ENCODE measurements around the gene SOX5. TPM values are rescaled to one million over a fixed set of nuclear protein-coding genes. Genes with fewer than 3 reads are reported as not detected.

Gene SOX5
- total and polyA plus RNA-seq, 12 donors: 0.17 to 4.3 (median 2.4) TPM

DNA sequence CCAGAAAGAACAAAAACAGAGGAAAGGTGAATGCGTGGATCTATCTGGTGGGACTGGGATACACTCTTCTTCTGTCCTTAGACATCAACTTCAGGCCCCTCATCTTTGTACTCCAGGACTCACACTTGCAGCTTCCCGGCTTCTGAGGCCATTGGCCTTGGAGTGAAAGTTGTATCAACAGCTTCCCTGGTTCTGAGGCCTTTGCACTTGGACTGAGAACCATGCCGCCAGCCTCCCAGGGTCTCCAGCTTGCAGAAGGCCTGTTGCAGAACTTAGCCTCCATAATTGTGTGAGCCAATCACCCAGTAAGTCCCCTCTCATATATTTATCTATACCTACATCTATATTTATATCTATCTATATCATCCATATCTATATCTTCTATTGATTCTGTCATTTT, 218.4 kb downstream of the SOX5 start:
- intact Hi-C loops (cut with DNase I): no loop called here
- WGBS, 2 donors: 89 to 93% methylated on average over 3 of the region's 3 CpGs
- ATAC-seq (no peak), DNase-seq (no peak)
- TF ChIP-seq, protein P1, sequence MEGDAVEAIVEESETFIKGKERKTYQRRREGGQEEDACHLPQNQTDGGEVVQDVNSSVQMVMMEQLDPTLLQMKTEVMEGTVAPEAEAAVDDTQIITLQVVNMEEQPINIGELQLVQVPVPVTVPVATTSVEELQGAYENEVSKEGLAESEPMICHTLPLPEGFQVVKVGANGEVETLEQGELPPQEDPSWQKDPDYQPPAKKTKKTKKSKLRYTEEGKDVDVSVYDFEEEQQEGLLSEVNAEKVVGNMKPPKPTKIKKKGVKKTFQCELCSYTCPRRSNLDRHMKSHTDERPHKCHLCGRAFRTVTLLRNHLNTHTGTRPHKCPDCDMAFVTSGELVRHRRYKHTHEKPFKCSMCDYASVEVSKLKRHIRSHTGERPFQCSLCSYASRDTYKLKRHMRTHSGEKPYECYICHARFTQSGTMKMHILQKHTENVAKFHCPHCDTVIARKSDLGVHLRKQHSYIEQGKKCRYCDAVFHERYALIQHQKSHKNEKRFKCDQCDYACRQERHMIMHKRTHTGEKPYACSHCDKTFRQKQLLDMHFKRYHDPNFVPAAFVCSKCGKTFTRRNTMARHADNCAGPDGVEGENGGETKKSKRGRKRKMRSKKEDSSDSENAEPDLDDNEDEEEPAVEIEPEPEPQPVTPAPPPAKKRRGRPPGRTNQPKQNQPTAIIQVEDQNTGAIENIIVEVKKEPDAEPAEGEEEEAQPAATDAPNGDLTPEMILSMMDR (IDR thresholded peaks at IDR 0.05): no peak
- H3K4me1 ChIP-seq: no peaks in the 10 kb centered on the region
- H3K27ac ChIP-seq: no peak overlapping the region
- no peaks in the 10 kb centered on the region for H3K27me3 ChIP-seq
- H3K36me3 ChIP-seq: peaks cover 0 to 4% (median 0%) of the 10 kb centered on the region in 9 donors
- no peaks in the 10 kb centered on the region for H3K9me3 ChIP-seq
- no peak overlapping the region for H3K4me3 ChIP-seq

DNA sequence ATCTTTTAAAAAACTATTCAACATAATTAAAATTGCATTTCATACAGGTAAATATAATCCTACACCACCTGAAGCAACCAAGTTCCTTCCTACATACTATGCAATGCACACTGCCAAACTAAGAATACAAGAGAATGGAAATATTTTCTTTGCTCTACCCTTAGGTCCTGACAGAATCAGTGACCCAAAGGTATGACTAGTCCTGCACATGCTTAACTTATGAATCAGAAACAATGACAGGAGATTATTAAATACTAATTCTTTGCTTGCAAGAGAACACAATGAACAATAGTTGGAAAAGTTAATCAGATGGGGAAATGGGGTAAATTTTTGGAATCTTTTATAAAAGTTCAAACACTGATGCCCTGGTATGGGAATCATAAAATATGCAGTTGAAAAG, 220.1 kb downstream of the SOX5 start:
- DNase-seq: no peak
- Histone ChIP-seq H3K4me1 (no peaks in the 10 kb centered on the region), H3K27ac (no peak overlapping the region), H3K4me3 (no peak overlapping the region), H3K27me3 (no peaks in the 10 kb centered on the region), H3K36me3 (no peaks in the 10 kb centered on the region), H3K9me3 (peaks cover 0 to 5% (median 0%) of the 10 kb centered on the region in 11 donors)
- TF ChIP-seq, protein P1 (IDR thresholded peaks at IDR 0.05): no peak
- no peak for ATAC-seq
- intact Hi-C loops (cut with DNase I): no loop called here

DNA sequence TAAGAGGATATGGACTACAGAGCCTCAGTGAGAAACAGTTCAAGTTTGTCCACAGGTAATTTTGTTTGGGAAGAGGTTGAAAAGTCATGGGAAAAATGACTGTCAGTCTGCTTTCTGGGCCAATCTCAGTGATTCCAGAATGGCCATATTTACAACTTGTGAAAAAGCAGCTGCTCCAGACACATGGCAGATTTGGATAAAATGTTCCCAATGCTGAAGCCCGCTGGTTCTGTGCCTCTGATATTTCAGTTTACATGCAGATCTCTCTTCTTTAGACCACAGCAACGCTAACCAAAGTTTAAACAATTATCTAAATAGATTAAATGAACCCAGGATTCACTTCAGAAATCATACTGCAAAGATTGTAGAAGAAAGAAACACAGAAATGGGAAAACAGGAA, 222.8 kb downstream of the SOX5 start:
- Histone ChIP-seq H3K27ac (no peak overlapping the region), H3K4me3 (no peak overlapping the region), H3K27me3 (no peaks in the 10 kb centered on the region), H3K36me3 (no peaks in the 10 kb centered on the region), H3K9me3 (peaks cover 0 to 5% (median 0%) of the 10 kb centered on the region in 11 donors), H3K4me1 (no peaks in the 10 kb centered on the region)
- intact Hi-C loops (cut with DNase I): no loop called here
- ATAC-seq (no peak), DNase-seq (no peak)
- TF ChIP-seq, protein P1 (IDR thresholded peaks at IDR 0.05): no peak
- WGBS, 2 donors: 70 to 79% methylated on average over 2 of the region's 2 CpGs

DNA sequence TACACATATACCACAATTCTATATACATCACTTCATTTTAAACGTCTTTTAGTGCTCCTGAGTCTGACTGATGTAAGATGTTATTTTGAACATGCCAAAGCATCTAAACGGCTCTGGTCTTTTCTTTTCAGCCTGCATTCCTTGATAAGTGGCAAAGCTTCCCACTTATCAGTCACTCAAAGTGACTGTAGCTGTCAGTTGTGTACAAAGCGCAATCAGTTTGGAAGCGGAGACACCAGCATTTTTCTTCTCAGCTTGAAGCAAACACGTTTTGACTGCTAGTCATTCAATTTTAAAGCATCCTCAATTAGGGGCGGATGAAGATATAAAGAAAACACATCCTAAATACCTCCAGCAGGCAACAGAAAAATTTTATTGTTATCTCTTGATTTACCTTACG, 226.8 kb downstream of the SOX5 start:
- Histone ChIP-seq H3K27ac (no peak overlapping the region), H3K36me3 (no peaks in the 10 kb centered on the region), H3K4me1 (no peaks in the 10 kb centered on the region), H3K27me3 (no peaks in the 10 kb centered on the region), H3K4me3 (no peak overlapping the region), H3K9me3 (peaks cover 0 to 5% (median 0%) of the 10 kb centered on the region in 11 donors)
- no peak for DNase-seq
- TF ChIP-seq, protein P1 (IDR thresholded peaks at IDR 0.05): no peak
- no peak for ATAC-seq
- WGBS, 2 donors: 28 to 42% methylated on average over 7 of the region's 7 CpGs
- intact Hi-C loops (cut with DNase I): no loop called here

All from heart right ventricle (tissue), 16 donors.